Measurements from ENCODE around the gene PAX2.

PAX2 gene

DNA sequence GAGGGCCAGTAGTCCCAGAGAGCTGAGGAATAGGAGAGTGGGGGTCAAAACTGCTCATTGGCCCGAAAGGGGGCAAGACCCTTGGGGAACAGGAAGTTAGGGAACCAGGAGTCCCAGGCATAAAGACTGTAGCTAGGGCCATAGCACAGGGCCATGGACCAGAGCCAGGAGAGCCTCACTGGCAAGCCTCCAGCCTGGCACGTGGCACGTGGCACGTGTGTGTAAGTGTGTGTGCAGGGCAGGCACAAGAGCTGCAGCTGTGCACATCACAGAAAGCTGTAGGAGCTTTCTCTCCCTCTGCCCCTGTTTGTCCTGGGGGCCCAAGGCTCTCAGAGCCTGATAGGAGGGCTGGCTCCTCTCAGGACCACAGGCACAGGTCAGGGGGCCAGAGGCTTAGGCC lies 119.6 kb downstream of the PAX2 start:
- peak; percentile 16 for DNase-seq

DNA sequence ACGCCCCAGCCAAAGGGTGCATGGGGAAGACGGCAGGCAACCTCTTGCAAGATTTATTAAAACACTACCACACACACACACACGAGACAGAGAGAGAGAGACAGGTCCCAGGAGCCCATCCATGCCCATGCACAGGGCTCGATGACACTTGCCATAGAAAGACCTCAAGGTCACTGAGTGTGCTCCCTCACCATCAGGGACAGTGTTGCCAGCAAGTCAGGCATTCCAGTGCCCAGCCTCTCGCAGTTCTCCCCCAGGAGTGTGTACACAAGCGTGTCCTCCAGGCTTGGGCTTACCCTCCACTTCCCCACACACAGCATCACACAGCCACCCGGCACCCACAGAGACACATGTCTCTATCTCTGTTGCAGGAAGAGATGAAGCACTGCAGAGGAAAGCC lies 120.6 kb downstream of the PAX2 start:
- no peak for DNase-seq

DNA sequence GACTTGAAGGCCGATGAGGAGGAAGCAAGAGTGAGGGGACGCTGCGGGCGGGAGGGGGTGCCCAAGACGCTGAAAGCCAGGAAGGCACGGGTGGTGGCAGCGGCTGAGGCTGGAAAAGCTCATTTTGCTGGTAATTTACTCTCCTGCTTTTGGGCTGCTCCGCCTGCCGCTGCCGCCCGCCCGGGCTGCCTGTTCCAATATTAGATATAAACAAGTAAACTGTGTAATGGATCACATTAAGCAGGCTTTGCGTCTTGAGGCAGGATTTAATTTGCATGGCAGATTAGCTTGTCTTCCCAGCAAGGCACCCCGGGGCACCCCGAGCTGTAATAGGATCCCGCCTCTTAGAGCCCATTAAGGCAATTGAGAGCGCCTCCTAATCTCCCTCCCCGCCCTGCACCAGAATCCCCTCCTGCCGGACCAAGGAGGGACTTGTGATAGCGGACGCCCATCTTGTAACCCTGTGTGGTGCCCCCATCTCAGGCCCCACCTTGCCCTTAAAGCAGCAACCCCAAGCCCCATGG lies 121.3 kb downstream of the PAX2 start:
- DNase-seq, result no peak

DNA sequence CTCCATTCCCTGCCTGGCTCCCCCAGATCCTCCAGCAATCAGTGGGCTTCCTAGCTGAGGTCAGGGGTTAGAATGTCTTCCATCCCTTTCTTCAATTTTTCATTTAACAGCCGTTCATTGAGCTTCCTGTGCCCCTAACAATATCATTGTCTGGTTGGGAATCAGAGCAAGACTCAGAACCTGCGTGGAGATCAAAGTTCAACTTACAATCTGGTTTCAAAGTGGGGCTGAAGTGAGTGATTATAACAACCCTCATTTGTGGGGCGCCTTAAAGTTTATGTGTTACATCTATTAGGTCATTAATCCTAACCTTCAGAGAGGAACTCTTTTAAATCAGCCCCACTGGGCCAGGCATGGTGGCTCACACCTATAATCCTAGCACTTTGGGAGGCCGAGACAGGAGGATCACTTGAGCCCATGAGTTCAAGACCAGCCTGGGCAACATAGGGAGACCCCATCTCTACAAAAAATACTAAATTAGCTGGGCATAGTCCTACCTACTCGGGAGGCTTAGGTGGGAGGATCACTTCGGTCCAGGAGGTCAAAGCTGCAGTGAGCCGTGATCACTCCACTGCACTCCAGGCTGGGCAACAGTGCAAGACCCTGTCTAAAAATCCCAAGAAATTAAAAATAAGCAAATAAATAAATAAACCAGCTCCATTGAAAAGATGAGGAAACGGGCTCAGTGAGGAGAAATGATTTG lies 122.0 kb downstream of the PAX2 start:
- no peak for DNase-seq

DNA sequence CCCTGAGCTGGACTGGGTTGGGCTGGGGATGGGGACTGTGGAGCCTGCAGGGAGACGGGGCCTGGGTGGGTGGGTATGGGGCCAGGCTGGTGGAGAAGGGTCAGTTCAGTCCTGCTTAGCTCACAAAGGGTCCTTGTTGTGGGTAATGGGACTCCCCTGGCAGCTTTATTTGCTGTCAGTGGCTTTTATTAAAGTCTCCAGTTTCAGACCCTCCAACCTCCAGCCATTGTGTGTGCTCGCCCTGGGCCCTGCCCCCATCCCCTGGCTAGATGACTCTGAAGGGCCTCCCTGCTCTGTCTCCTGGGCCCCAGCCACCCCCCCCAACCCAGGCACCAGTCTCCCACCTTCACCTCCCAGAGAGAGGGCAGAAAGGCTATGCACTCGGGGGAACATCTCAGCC lies 123.0 kb downstream of the PAX2 start:
- no peak for DNase-seq

DNA sequence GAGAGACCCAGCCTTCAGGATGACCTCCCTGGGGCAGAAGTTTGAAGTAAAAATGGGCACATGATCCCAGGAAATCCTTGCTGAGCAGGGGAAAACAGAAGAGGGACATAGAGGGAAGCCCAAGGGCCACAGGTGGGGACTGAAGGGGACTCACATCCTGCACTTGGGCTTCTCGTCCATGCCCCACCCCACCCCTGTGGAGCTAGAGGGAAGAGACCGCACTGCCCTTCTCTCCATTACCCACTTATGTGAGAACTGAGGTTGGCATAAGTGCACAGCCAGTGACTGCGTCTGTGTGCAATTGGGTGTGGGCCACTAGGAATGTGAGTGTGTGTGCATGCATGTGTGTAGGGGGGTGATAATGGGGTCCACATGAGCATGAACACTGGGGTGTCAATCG lies 124.0 kb downstream of the PAX2 start:
- DNase-seq, result no peak

DNA sequence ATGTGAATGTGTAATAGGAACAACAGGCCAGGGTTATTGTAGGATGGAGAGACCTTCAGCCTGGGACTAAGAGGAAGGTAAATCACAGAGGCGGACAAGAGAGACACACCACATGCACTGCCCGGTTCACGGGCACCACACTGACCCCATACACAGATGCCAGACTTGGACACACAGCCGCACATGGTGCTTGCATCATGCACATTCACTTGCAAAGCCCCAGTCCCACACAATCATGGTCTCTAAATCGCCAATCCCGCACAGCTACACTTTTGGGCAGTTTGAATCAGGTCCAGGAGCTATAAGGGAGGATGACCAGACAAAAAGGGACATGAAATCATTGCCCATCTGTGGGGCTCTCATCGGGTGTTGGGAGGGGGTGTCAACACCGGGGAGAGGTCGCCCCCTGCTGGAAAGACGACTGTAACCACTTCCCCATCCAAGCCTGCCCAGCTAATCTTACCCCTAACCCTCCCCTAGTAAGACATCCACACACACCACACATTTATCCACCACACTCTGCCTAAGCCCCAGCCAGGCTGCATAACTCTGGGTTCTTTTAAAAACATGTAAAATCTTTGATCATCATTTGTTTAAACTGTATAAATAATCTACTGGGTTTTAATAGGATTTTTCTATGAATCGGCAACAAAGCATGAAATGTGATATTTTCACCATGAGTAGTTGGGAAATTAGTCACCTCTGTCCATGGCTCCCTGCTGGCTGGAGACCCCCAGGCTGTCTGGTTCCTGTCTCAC lies 126.8 kb downstream of the PAX2 start:
- no peak for DNase-seq

DNA sequence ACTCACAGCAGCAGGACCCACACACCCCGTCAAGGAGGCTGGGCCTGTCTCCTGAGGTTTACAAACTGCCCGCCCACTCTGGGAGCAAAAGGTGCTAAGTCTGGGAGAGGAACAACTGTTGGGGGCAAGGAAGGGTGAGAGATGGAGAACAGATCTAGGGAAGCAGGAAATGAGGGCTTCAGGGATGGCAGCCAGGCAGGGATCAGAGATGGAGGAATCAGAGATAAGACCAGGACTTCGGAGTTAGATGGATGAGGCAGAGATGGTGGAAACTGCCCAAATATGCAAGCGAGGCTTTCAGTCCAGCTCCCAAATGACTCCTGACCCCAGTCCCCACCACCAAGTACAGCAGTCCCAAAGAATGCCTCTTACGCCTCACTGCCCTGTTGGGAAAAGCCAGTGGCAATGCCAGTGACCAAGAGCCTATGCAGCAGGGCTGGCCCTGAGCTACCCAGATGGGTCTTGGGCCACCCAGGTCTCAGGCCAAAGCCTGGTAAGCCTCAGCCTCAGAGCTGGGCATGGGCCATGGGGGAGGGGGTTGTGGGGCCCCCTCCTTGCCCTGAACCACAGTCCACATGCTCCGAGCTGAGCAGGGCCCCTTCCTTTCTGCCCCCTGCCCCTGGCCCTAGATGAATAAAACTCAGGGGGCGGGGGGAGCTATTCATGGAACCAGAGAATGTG lies 127.9 kb downstream of the PAX2 start:
- DNase-seq, result no peak

DNA sequence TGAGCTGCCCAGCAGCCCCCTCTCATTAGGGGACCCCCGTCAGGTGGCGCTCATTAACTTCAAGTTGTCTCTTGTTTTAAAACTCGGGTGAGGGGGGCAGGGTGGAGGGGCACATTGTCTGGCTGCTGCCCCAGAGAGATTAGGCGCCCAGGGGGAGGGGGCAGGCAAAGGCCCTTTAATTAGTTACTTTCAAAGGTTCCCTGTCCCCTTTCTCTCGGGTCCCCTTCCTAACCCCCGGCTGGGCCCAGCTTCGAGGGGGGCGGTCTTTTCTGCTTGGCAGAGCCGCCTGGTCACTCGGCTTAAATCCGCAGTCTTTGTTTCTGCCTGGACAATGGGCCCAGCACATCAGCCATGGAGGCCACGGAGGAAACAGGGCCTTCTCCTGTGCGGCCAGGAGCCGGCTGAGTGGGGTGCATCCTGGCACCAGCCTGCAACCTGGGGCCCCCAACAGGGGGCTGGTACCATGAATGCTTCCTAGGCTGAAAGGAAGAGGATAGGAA lies 128.5 kb downstream of the PAX2 start:
- DNase-seq, result no peak

DNA sequence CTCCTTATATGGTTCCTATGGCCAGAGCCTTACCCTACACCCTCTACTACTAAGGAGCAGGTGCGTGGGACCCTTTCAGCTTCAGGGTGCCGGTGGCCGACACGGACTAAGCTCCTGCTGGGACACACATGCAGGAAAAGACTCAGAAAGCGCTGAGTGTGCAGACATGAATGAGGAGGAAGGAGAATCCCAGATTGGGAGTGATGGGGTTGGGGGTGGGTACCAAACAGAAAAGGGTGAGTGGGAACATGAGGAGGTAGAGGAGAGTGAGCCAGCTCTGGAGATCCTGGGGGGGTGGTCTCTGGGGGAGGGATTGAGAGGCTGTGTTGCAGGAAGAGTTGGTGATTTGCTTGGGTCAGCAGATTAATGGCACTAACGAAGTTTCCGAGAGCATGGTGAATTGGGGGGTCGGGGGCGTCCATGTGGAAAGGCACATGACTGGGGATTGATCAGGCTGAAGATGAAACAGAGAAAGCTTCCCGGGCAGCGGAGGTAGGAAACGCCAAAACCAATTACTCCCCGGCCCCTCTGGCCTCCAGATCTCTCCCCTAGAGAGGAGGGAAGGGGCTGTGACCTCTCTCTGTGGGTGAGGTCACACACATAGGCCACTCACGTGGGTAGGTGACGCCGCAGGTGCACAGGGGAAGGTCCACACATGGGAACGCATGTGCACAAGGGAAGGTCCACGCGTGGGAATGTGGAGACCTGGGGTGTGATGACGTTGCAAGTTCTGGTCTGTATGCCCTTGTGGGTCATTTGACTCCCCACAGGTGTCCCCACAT lies 129.5 kb downstream of the PAX2 start:
- DNase-seq, result no peak

DNA sequence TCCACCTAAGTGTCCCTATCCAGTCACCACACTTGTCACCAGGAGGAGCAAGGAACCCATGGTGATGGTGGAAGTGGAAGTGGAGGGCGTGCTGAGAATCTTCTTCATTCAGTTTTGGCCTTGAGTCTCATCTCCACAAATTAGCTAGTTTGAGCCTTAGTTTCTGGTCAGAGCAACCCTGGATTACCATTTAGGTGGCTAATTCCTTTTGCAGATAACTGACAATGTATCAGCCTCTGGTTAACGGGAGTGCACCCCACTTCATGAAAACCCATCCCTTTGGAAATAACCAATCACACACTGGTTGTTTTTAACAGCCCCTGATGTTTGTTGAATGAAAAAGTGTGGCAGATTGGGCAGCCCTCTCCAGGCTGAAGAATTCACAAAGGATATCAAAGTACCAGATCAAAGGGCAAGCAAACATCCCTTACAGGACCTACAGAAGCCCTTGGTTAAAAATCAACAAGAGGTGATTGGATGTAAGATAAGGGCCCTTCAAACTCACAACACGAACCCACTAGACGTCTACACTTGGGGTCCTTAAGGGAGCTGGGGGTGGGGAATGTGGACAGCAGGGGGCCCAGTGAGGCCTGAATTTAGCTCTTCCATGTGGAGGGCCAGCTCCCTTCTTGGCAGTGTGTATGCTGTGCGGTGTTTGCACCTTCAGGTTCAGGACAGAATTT lies 130.2 kb downstream of the PAX2 start:
- no peak for DNase-seq

DNA sequence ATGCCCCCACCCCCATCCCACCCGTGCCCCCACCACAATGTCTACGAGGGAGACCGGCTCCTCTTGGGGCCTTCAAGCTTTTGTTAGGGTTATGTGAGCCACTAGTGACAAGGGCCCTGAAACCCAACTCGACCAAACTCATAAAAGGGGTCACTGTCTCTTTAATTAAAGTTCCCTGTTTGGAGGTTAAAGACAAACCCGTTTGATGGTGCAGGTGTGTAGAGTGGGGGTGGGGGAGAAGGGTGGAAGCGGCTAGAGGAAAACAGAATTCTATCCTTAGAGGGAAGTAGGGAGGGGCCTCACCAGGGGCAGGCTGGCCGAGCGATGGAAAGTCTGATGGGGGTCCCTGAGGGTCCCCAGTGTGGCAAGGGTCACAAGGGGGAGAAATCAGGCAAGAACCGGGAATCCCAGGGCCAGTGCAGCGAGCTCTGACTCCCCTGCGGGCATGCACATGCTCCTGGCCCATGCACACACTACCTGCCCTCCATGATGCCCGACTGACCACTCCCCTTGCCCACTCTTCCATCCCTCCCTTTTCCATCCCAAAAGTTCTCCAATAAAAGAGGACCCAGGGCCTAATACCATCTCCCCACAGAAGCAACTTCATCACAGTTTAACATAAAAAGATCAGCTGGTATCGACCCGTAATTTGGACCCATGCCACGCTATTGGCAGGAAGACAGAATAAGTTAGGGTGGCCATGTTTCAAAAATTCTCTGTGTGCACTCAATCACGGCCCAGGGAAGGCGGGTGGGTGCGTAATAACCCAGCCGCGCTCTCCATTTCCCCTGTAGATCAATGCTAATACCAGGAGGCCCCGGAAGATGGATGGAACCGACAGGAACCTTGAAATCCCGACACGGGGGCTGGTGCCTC lies 131.4 kb downstream of the PAX2 start:
- no peak for DNase-seq

DNA sequence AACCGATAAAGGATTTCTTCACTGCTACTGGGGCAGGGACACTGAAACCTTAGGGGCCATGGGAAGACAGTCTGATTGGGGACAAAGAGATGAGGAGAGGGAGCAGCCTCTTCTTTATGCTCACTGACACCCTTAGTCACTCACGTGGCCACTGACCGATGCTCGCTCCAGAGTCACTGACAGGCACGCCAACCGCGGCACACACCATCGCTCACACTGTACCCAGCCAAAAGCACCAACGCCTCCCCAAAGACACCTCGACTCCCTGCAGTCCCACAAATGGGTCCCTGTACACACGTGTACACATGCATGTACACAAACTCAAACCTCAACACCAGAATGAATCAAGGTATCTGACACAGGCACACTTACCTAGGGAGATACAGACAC lies 132.1 kb downstream of the PAX2 start:
- DNase-seq, result no peak

DNA sequence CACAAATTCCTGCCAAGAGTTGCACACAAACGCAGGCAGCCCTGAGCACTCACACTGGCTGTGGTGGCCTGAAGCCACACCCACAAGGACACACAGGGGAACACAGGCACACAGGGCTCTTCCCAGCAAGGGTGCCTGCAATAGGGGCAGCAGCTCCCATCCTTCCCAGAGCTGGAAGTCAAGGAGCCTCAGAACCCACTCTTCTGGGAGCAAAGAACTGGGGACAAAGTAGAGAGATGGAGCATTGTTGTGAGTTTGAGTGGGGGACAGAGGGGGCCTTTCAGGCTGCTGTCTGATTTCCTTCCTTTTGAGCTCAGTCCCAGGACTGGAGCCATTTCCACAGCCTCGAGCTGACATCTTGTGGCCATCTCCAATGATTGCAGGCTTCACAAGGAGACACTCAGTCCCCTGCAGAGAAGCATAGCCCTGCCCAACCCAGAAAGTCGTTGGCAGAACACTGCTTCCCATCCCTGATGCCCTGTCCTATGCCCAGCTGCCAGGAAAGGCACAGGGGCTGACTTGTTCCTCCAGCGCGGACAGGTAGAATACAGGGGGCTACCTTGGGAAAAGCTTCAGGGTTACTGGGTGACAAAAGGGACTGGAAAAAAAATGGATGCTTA lies 133.0 kb downstream of the PAX2 start:
- peak; percentile 26 for DNase-seq

Data from NCI-H2171 (cell line).